ENCODE data around the gene SPTBN1.

DNA sequence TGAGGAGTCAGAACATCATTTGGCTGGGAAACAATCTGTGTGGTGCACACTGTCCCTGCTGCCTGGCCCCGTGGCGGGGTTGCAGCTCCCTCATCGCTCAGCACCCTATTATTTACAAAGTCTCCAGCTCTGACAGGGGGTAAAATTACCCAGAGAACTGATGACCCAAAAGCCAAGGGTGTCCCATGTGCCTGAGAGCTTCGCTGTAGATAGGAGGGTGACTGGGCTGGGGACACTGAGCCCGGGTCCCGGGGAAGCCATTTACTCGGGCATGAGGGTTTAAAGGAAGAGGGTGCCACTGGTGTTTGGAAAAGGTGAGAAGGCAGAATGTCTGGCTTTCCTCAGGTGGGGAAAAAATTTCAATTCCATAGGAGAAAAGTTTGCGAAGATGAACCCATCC is 219.2 kb downstream of the SPTBN1 start:
- TF ChIP-seq, protein P1, sequence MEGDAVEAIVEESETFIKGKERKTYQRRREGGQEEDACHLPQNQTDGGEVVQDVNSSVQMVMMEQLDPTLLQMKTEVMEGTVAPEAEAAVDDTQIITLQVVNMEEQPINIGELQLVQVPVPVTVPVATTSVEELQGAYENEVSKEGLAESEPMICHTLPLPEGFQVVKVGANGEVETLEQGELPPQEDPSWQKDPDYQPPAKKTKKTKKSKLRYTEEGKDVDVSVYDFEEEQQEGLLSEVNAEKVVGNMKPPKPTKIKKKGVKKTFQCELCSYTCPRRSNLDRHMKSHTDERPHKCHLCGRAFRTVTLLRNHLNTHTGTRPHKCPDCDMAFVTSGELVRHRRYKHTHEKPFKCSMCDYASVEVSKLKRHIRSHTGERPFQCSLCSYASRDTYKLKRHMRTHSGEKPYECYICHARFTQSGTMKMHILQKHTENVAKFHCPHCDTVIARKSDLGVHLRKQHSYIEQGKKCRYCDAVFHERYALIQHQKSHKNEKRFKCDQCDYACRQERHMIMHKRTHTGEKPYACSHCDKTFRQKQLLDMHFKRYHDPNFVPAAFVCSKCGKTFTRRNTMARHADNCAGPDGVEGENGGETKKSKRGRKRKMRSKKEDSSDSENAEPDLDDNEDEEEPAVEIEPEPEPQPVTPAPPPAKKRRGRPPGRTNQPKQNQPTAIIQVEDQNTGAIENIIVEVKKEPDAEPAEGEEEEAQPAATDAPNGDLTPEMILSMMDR (conservative IDR thresholded peaks at IDR 0.05; ENCODE audit: low read length) = no peak
- no peak for TF ChIP-seq EZH2phosphoT487 (IDR thresholded peaks at IDR 0.05; ENCODE audit: borderline replicate concordance, low read depth, low read length)

Data from OCI-LY7 (cell line).